Kidney (tissue), 14 donors: ENCODE results near the gene MAST2. TPM values are rescaled to one million over a fixed set of nuclear protein-coding genes. Genes with fewer than 3 reads are reported as not detected.
A peak's percentile ranks its signal among the peaks of the same experiment; 100 is the strongest.
"Not testable (repeated sequence)": the region's sequence is repeated elsewhere in the genome, so short reads cannot be mapped to it uniquely, and the experiment has no call there.

ENCODE experiments used
- DNase-seq, 5 donors: peaks; one replicate each; pipeline ENCODE4 v3.0.0-alpha.2; 2013 to 2020
- FAIRE-seq: peaks from 2 replicates; lab custom pipeline; 2012; peaks lifted over from hg19 to GRCh38; lab: Jason Lieb, UNC
- H3K27ac ChIP-seq, 2 donors: one replicate each; pipeline ENCODE4 v1.7.0; 2013; ENCODE audit warnings: low read depth in 2 of 2, low read length in 2 of 2, inconsistent platforms in 1 of 2
- H3K27me3 ChIP-seq: one replicate; pipeline ENCODE4 v1.7.1; 2013; ENCODE audit warnings: low read length, inconsistent platforms; ENCODE audit not compliant: control insufficient read depth, insufficient read depth
- H3K36me3 ChIP-seq, 3 donors: one replicate each; pipeline versions ENCODE4 v1.7.0 to v1.7.1; 2013; ENCODE audit warnings: low read length in 3 of 3, control low read depth in 1 of 3, inconsistent platforms in 1 of 3; ENCODE audit not compliant: insufficient read depth in 3 of 3, control insufficient read depth in 2 of 3
- H3K4me1 ChIP-seq, 3 donors: one replicate each; pipeline versions ENCODE4 v1.7.0 to v1.7.1; 2013; ENCODE audit warnings: low read length in 3 of 3, inconsistent platforms in 1 of 3, low read depth in 1 of 3; ENCODE audit not compliant: control insufficient read depth in 2 of 3, insufficient read depth in 2 of 3
- H3K4me3 ChIP-seq, 3 donors: one replicate each; pipeline versions ENCODE4 v1.7.0 to v1.8.1; 2013; ENCODE audit warnings: low read length in 3 of 3, control low read depth in 1 of 3, inconsistent platforms in 1 of 3
- H3K9ac ChIP-seq, 3 donors: one replicate each; pipeline versions ENCODE4 v1.7.0 to v1.7.1; 2013; ENCODE audit warnings: low read length in 3 of 3, control low read depth in 1 of 3, inconsistent platforms in 1 of 3
- H3K9me3 ChIP-seq, 3 donors: one replicate each; pipeline versions ENCODE4 v1.7.0 to v1.7.1; 2013; ENCODE audit warnings: low read length in 3 of 3, control low read depth in 1 of 3, inconsistent platforms in 1 of 3; ENCODE audit not compliant: control insufficient read depth in 2 of 3, insufficient read depth in 1 of 3
- CTCF ChIP-seq: IDR thresholded peaks from 3 replicates; pipeline ENCODE4 v1.5.1; 2012; ENCODE audit warnings: mild to moderate bottlenecking, moderate library complexity, borderline replicate concordance; ENCODE audit not compliant: insufficient read depth; ENCODE audit errors: extremely low read depth
- intact Hi-C: fragments of 100-400 bp; cut with DNase I; formaldehyde crosslinking; loops from one replicate; pipeline ENCODE4 v1.11.1; 2022
- polyA plus RNA-seq: library from polyadenylated mRNA; stranded (reverse); fragments of 350-450 nt; fragmentation: Illumina TruSeq; extraction: RNeasy Lipid Tissue Mini Kit (QIAGEN cat#74804); gene quantifications from one replicate; pipeline ENCODE4 v1.2.3, GENCODE V29; 2014; ENCODE audit warnings: low read depth, low replicate concordance; ENCODE audit not compliant: insufficient read depth
- total RNA-seq: library from RNA; stranded (reverse); fragmentation: NEBNext Ultra II Directional; extraction: Animal tissue kit (Norgen Biotek cat#: 25700); gene quantifications from one replicate; pipeline ENCODE4 v1.2.1, GENCODE V29; 2021
- donor health status: control.
- donor health status: control.
- donor health status: control.
- donor health status: control.
- donor health status: control.
- donor health status: DM: yes; HTN: yes; CAD: no.
- donor health status: Normal renal cell carcinoma (clear cell type).

Gene MAST2
- total and polyA plus RNA-seq, 2 donors from 2014 or later, result 7.6 to 17.9 TPM

GRCh38 chr1:45843474-45843905, 40.1 kb downstream of the MAST2 start:
- FAIRE-seq (no peak), DNase-seq (no peak)
- no peaks in the 10 kb centered on the region for H3K27me3 ChIP-seq
- no peaks in the 10 kb centered on the region for H3K36me3 ChIP-seq
- peak; percentile 24 for TF ChIP-seq CTCF
- no peak overlapping the region for H3K4me3 ChIP-seq
- H3K9me3 ChIP-seq, result no peaks in the 10 kb centered on the region
- intact Hi-C loops, result no loop called here
- no peaks in the 10 kb centered on the region for H3K4me1 ChIP-seq
- no peak overlapping the region for H3K27ac ChIP-seq
- H3K9ac ChIP-seq, result no peak overlapping the region

DNA sequence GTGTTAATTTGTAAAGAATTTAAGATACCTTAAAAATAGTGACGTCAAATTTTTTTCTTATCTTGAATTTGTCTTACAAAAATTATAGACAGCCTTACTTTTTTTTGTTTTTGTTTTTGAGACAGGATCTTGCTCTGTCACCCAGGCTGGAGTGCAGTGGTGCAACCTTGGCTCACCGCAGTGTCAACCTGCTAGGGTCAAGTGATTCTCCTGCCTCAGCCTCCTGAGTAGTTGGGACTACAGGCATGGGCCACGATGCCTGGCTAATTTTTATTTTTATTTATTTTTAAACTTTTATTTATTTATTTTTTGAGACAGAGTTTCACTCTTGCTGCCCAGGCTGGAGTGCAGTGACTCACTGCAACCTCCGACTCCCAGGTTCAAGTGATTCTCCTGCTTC, 40.6 kb downstream of the MAST2 start:
- FAIRE-seq, H3K4me3 ChIP-seq, H3K36me3 ChIP-seq, H3K4me1 ChIP-seq, H3K9me3 ChIP-seq, DNase-seq, H3K9ac ChIP-seq, H3K27me3 ChIP-seq, H3K27ac ChIP-seq, intact Hi-C loops: not testable (repeated sequence)

DNA sequence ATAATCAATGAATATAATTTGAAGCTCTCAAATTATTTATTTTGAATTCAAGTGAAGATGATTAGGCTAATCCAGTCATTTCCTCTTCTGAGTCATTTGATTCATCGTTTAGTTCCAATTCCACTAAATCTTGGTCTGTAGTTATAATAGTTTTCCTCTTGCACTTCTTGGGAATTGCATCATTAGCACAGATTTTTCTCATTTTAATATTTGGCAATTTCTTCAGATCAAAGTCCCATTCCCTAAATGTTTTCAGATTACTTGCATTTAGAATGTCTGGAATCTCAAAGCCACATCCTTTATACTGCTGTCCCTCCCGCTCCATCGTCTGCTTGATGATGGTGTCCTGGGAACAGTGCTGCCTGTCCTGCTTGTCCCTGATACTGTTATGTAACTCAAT, 43.5 kb downstream of the MAST2 start:
- Histone ChIP-seq H3K4me1 (no peaks in the 10 kb centered on the region), H3K9me3 (no peaks in the 10 kb centered on the region), H3K9ac (no peak overlapping the region), H3K27ac (no peak overlapping the region), H3K27me3 (no peaks in the 10 kb centered on the region), H3K36me3 (no peaks in the 10 kb centered on the region), H3K4me3 (no peak overlapping the region)
- DNase-seq (no peak), FAIRE-seq (no peak)
- TF ChIP-seq CTCF, result no peak
- intact Hi-C loops, result no loop called here

DNA sequence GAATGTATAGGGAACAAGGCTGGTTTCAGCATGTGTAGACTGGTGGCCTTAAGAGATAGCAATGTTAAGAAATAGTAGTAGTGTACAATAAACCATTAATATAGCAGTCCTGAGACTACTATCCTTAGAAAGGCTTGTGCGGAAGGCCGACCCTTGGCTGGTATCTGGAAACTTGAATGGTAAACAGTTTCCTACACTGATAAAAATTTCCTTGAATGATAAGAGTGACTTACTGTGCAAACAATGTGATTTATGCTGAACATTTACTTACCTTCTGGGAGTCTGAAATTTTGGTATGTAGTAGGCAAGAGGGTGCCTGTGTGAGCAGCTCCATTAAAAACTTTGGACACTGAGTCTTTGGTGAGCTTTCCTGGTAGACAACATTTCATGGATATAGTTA, 44.7 kb downstream of the MAST2 start:
- Histone ChIP-seq H3K4me1 (no peaks in the 10 kb centered on the region), H3K36me3 (no peaks in the 10 kb centered on the region), H3K27me3 (no peaks in the 10 kb centered on the region), H3K27ac (no peak overlapping the region), H3K9me3 (no peaks in the 10 kb centered on the region), H3K4me3 (no peak overlapping the region), H3K9ac (no peak overlapping the region)
- DNase-seq (no peak), FAIRE-seq (no peak)
- intact Hi-C loops, result no loop called here
- no peak for TF ChIP-seq CTCF
